GM21825 (cell line): ENCODE measurements around the gene EBF4.
"Not testable (repeated sequence)": the region's sequence is repeated elsewhere in the genome, so short reads cannot be mapped to it uniquely, and the experiment has no call there.

Experiments used
- ATAC-seq: cut with Tn5 transposase; IDR thresholded peaks from one replicate; pipeline ENCODE4 v1.9.1; 2021; ENCODE audit warnings: mild to moderate bottlenecking, moderate library complexity; ENCODE audit not compliant: unreplicated experiment

EBF4 gene

DNA sequence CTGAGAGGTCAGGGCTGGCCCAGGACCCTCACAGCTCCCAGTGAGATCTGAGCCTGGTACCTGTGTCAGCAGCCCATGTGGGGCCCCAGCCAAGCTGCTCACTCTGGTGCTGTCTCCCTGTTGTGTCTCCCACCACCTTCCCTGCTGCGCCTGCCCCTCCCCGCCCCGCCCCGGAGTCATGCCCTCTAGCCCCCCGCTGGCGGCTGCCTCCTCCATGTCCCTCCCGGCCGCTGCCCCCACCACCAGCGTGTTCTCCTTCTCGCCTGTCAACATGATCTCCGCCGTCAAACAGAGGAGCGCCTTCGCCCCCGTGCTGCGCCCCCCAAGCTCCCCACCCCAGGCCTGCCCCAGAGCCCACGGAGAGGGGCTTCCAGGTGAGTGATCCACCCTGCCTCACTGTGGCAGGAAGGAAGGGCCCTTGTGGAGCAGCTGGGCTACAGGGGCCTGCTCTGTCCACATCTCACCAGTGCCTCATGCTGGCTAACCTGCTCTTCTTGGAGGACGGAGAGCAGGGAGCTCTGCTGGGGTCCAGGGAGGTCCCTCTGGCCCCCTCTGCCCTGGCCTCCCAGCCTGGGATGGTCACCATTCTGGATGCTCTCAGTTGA is 63.0 kb downstream of the EBF4 start:
- ATAC-seq = no peak

DNA sequence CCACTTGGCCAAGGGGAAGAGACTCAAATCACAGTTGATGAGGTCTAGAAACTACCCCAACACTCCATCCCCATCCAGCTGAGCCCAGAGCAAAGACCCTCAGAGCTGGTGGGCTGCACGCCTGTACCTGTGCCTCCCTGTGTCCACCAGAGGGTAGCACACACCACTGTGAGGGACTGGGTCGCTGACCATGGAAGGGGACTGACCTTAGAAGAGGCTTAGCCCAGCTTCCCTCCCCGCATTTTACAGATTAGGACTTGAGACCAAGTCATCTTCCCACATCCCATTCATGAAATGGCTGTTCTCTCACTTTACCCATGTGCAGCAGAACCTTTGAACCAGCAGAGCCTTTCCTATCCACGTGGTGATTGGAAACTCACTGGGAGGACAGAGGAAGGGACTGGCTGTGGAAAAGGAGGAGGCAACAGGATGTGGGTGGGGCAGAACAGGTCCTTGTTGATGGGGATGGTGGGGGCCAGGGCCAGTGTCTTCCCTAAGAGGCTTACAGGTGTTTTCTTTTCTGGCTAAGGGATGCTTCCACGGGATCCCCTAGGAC is 63.6 kb downstream of the EBF4 start:
- ATAC-seq = no peak

DNA sequence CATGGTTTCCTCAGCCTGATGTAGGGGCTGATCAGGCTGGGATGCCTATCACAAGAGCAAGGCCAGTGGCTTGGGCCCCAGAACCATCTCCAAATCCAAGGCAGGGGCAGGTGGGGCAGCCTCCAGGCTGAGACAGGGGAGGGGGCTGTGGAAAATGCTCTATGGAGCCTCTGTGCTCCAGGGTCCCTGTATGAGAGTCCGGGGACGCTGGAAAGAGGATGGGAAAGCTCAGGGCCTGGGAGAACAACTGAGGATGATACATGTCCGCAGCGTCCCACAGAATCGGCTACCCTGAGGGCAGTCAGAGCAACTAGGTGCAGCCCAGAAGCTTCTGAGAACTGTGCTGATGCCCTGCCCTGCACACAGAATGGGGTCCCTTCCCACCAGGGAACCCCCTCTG is 64.4 kb downstream of the EBF4 start:
- no peak for ATAC-seq

DNA sequence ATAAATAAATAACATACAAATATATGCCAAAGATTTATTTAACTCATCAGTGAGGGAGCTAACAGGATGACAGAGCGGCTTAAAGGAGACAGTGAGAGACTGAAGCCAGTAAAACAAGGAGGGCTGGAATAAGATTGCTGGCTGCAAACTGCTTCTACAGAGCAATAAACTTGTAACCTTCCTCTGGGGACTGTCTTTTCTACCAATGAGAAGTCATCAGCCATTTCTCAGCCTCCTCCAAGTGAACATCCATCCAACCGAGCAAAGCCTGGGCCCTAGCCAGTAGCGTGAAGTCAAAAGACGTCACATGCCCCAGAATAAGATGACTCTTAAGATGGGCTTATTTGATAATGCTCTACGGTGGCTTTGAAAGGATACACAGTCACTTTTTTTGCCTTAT is 65.4 kb downstream of the EBF4 start:
- ATAC-seq = no peak

DNA sequence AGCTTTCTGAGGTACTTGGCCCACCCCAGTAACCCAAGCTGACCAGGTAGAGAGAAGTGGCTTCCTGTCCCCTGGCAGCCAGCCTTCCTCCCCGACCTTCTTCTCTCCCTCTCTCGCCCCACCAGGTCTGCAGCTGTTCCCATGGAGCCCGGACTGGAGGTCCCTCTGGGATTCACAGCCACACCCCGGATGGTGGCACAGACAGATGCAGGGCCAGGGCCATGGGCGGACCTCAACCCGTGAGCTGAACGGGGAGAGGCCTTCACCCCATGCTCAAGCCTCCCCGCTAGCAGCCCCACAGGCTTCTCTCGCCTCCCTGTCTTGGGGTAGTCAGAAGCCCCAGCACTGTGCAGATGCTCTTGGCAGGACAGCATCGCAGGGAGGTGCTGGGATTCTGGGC is 66.6 kb downstream of the EBF4 start:
- ATAC-seq = no peak

DNA sequence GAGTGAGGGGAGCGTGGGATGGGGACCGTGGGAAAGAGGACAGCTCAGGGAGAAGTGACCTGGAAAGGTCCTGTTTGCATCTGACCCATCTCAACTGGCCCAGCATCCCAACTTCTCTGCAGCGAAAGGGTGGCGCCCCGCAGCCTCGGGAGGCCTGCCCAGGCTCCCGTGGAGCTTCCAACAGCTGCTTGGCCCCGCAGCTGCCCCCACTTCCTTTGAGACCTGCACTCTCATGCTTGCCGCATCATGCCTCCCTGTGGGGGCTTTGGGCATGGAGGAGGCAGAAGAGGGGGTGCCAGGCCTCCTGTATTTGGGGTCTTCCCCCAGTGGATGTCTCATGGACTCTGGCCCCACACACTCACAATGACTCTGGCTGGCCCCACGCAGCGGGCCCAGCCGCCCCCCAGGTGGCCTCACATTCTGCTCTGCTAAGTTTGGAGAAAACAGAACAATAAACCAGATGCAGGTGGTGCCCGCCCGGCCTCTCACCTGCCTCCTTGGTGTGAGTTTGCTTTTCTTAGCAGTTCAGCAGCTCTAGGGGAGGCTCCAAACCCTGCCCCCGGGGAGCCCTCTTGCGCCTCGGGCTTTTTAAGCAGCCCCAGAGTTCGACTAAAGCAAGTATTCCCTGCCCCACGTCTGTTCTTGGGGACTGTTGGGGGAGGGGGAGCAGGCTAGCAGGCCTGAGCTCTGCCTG is 67.2 kb downstream of the EBF4 start:
- ATAC-seq = no peak

DNA sequence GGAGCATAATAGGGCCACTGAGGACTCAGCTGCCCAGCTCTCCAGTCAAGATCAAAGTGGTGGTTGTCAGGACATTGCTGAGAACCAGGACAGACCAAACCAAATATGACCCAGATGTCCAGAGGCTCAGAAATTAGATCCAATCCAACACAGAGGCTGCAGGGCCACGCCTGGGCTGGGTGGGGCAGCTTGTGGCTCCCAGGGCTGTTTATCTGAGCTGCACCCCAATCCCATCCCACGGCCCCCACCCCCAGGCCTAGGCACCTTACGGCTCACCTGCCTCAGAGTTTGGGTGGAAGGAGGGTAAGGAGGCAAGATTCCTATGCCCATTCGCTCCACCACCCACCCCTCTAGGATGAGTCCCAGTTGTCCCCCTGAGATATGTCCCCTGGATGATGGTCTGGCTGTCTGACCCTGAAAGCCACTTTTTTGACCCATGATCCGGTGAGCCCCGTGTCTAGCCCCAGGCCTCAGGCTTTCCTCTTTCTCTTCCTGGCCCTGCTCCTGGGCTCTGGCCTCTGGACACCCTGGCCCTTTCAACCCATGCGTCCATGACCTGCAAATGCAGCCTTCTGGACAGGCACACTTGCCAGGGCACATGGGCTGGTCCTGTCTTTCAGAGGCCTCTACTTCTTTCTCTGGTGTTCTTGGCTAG is 67.8 kb downstream of the EBF4 start:
- ATAC-seq = no peak

DNA sequence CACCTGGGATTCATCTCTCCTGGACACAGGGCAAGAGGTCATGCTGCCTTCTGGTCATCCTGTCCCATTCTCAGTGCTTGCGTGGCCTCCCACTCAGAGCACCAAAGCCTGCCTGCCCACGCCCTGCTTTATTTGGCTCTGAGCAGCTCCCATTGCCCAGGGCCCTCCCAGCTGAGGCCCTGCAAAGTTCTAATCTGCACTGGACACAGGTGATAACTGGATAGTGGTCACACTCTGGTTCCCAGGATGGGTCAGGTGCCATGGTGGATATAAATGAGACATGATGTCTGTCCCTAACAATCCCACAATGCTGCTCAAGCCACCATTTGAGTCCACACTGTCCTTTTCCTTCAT is 68.3 kb downstream of the EBF4 start:
- ATAC-seq = no peak

DNA sequence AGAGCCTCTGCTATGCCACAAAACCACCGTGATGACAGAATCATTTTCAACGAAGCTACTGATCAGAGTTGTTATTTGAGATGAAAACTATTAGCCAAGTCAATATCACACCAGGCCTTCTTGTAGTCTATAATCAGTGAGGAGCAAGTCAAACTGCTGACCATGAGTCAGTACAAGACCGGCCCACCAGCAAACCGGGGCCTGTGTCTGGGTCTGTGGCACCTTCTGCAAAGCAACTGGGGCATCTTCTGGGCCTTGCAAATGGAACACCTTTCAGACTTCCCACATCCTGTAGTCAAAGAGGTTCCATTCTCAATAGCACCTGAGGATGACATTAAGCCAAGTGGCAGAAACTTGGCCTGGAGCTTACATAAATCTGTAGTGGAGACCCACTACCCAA is 69.3 kb downstream of the EBF4 start:
- no peak for ATAC-seq

DNA sequence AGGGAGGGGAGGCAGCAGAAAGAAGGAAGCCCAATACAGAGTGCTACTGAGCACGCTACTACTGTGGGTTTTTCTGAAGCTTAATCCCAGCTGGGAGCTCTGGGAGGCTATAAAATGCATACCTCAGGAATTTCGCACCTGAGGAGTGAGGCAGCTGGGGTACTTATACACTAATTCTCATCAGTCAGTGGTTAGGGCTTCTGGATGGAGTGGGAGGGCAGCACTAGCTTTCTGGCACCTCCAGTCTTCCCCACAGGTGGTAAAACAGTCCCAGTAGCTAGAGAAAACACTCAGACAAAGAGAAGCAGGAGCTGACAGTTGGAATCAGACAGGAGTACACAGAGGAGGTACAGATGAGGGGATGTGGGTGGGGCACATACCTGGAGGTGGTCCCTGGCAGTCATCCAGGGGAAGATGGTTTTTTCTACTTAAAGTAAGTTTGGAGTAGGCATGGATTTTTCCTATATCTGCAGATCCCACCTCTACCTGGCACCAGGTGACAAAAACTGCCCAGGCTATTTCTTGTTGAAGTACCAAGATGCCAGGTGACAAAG is 70.1 kb downstream of the EBF4 start:
- no peak for ATAC-seq

DNA sequence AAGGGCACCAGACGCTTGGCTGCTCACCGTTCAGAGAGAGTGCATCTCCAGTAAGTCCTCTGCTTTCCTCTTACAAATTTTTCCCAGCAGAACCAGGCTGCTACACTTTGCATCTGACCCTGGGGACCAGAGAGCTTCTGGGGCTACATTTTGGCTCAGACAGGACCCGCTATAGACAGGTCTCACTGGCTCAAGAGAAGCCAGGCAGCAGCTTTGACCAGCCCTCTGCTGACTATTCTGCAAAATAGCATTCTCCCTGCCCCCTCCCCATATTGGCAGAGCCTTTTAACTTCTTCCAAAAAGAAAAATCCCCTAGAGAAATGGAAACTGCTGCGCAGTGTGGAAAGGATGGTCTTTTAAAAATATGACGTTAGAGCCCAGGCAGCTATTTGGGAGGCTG is 70.6 kb downstream of the EBF4 start:
- ATAC-seq = no peak

DNA sequence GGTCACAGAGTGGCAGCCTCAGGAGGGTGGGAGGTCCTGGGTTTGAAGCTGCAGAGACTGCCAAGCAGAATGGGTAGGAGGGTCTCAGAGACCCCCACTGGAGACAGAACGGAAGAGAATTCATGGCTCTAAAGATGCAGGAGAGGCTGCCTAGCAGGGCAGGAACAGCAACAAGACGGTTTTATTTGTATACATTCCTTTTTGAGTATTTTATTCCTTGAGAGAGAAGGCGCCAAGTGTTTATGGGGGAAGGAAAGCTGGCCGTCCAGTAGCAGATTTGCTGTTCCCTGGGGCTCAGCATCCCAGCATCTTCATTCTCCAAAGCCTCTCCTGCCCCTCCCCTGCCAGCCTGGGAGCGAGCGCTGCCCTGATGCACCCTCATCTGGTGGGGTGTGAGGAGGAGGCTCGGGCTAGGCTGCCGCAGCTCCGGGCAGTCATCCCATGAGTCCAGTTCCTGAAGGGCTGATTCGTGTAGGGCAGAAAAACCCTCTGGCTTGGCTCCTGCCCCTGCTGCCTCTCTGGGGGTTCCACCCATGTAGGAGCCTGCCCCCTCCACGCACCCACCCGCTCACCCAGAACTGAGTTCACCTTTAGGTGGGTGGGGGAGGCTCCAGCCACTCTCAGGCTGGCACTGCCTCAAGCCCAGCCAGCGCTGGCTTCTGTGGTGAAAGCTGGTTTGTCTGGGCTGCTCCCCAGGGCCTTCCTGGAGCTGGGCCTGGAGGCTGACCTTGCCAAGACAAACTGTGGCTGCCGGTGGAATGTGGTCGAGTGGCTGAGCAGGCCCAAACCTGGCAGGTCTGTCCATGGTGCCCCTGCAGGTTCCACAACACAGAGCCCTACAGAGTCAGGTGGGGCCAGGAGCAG is 75.4 kb downstream of the EBF4 start:
- ATAC-seq = no peak

DNA sequence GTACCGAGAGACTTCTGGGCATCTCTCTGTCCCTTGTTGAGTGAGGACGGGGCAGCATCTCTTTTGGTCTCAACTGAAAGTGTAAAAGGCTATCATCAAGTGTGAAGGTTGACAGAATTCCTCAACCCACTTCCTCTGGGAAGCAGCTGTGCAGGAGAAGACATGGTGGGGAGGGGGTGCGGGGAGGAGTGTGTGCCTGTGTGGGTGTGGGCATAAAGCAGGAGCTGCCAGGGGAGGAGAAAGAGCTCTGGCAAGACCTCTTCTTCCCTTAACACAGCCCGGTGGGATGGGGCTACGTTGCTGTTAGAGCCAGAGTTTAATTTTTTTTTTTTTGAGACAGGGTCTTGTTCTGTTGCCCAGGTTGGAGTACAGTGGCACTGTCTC is 76.0 kb downstream of the EBF4 start:
- ATAC-seq = no peak

DNA sequence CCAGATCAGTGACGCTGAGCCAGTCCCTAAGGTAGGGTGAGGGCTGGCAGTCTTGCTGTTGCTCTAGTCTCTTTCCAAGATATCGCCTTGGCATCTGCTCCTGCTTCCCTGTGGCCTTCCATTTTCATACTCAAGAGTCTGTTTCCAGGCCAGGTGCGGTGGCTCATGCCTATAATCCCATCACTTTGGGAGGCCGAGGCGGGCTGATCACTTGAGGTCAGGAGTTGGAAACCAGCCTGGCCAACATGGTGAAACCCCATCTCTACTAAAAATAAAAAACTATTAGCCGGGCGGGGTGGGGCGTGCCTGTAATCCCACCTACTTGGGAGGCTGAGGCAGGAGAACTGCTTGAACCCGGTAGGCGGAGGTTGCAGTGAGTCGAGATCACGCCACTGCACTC is 77.5 kb downstream of the EBF4 start:
- not testable (repeated sequence) for ATAC-seq

DNA sequence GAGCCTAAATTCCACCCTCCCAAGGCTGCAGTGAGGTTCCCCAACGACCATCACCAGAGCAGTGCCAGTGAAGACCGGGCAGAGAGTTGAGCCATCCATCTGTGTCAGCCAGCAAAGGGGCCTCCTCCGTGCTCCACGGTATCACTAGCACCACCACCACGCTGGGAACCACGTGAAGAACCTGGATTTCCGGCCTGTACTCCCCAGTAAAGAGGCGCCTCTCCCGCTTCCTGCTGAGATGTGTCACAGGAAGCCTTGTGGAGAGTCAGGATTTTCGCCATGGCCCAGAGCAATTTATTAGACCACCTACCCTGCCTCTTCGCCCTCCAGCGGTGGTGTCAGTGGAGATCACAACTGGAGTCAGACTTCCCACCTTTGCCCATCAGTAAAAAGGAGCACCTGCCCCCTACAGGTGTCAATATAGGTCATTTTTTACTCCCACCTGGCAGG is 79.1 kb downstream of the EBF4 start:
- ATAC-seq = no peak

DNA sequence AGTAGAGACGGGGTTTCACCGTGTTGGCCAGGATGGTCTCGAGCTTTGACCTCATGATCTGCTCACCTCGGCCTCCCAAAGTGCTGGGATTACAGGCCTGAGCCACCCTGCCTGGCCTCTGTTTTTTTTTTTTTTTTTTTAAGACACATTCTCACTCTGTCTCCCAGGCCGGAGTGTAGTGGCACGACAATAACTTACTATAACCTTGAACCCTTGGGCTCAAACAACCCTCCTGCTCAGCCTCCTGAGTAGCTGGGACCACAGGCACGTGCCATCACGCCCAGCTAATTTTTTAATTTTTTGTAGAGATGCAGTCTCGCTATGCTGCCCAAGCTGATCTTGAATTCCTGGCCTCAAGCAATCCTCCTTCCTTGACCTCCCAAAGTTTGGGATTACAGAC is 81.2 kb downstream of the EBF4 start:
- ATAC-seq = no peak

DNA sequence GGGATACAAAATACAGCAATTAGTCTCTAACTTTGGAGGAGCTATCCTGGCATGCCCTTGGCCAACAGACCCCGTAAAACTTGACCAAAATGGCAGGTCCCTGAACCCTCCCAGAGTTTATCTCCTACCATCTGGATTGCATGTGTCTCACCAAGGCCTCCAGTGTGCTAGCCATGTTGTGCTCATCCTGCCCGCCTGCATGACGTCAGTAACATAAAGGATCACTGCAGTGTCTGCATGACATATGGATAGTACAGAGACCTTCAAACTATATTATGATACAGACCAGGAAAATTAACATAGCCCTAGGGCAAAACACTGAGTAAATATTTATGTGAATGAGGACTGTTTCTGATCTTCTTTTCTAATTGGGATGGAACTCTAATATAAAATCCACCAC is 82.6 kb downstream of the EBF4 start:
- no peak for ATAC-seq

DNA sequence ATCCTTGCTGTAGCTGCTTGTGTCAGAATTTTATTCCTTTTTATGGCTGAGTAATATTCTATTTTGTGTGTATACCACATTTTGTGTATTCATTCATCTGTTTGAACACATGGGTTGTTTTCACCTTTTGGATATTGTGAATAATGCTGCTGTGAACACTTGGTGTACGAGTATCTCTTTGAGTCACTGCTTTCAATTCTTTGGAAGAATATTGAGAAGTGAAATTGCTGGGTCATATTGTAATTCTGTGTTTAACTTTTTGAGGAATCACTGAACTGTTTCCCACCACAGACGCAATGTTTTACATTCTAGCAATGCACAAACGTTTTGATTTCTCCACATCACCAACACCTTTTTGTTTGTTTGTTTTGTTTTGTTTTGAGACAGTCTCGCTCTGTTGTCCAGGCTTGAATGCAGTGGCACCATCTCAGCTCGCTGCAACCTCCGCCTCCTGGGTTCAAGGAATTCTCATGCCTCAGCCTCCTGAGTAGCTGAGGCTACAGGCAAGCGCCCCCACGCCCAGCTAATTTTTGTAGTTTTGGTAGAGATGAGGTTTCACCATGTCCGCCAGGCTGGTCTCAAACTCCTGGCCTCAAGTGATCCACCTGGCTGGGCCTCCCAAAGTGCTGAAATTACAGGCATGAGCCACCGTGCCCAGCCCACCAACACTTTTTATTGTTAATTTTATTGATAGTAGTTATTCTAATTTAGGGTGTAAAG is 86.2 kb downstream of the EBF4 start:
- ATAC-seq = no peak

DNA sequence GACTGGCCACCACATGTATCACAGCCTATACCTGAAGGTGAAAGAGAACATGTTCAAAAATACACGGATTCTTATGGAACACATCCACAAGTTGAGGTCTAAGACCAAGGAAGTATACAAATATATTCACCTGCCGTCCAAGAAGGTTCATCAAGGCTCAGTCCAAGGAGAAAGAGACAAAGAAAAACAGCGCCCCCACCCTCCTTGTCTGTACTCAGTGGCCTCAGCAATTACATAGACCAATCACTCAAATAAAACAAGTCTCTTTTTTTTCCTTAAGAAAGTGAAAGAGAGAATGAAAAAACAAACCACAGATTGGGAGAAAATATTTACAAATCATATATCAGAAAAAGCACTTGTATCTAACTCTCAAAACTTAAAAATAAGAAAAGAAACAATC is 88.4 kb downstream of the EBF4 start:
- ATAC-seq = no peak

DNA sequence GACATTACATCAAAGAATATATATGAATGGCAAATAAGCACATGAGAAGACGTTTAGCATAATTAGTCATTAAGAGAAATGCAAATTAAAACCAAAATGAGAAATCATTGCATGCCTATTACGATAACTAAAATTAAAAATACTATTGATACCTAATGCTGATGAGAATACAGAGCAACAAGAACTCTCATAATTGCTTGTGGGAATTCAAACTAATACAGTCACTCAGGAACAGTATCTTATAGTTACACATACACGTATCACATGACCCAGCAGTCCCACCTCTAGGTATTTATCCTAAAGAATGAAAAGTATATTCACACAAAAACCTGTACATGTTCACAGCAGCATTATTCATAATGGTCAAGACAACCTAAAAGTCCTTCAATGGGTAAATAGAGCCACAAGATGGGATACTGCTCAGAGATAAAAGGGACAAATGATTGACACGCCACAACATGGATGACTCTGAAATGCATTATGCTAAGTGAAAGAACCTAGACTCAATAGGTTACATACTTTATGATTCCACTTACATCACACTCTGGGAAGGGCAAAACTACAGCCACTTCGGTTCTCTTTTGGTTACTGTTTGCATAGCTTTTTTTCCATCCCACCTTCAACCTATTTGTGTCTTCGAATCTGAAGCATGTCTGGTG is 91.5 kb downstream of the EBF4 start:
- ATAC-seq = no peak
